ENCODE data around the gene LGALS13.
"Not testable (repeated sequence)": the region's sequence is repeated elsewhere in the genome, so short reads cannot be mapped to it uniquely, and the experiment has no call there.

- TF ChIP-seq CTCF (conservative IDR thresholded peaks at IDR 0.05), result peak; percentile 34
- TF ChIP-seq ZFX (IDR thresholded peaks at IDR 0.05), result not testable (repeated sequence)
Measured at GRCh38 chr19:39627631-39628030, 25.3 kb downstream of the LGALS13 start.
